GM12878 (cell line): Measurements from ENCODE around the gene CR2. TPM values are rescaled to one million over a fixed set of nuclear protein-coding genes. Genes with fewer than 3 reads are reported as not detected.

Source experiments
- PML ChIP-seq: IDR thresholded peaks from 2 replicates; pipeline ENCODE4 v1.6.1; 2012; ENCODE audit warnings: low read length, inconsistent platforms
- STAT3 ChIP-seq: IDR thresholded peaks from 2 replicates; pipeline ENCODE4 v1.6.1; 2011; ENCODE audit warnings: low read depth, low read length, improper control_type of control experiment
- ZNF217 ChIP-seq: fragments of 450-650 bp; IDR thresholded peaks from 2 replicates; pipeline ENCODE4 v1.6.1; 2017; ENCODE audit warnings: antibody characterized with exemption, mild to moderate bottlenecking
- polyA plus RNA-seq, 11 experiments: library from polyadenylated mRNA; depleted of rRNA in 4 of 11; unstranded in 6 of 11; stranded (reverse) in 5 of 11; fragments of >200 nt; fragmentation: Nextera tagmentation in 4 of 11; fragmentation: Illumina TruSeq in 1 of 11; extraction: Ambion mirVana in 4 of 11; extraction: Trizol in 1 of 11; gene quantifications; 1 replicate in 1 of 11; 2 replicates in 10 of 11; pipeline versions ENCODE4 v1.2.1 to v1.2.3, GENCODE V29; 2011 to 2016; ENCODE audit warnings: inconsistent platforms in 2 of 11, missing spikeins in 2 of 11, low read depth in 1 of 11
- total RNA-seq, 4 experiments: library from RNA; depleted of rRNA in 3 of 4; stranded (reverse); fragments of >200 nt in 3 of 4; fragmentation: Illumina TruSeq in 1 of 4; extraction: Trizol in 1 of 4; gene quantifications; 2 replicates each; pipeline versions ENCODE4 v1.2.1 to v1.2.3, GENCODE V29; 2013 to 2021
- TF ChIP-seq, protein P1 (sequence below), 3 experiments: IDR thresholded peaks in 2 of 3; conservative IDR thresholded peaks in 1 of 3; 2 replicates each; pipeline ENCODE4 v1.5.1; 2011; ENCODE audit warnings: low read depth in 3 of 3, low read length in 3 of 3, mild to moderate bottlenecking in 3 of 3, control low read depth in 2 of 3, moderate library complexity in 2 of 3, inconsistent platforms in 1 of 3, mixed read lengths in 1 of 3; ENCODE audit not compliant: control insufficient read depth in 2 of 3, insufficient read depth in 1 of 3; ENCODE audit errors: extremely low read depth in 1 of 3
- TF ChIP-seq, protein P2 (sequence below): fragments of 450-650 bp; IDR thresholded peaks from 2 replicates; pipeline ENCODE4 v1.6.1; 2017; ENCODE audit warnings: mild to moderate bottlenecking, moderate library complexity

CR2 gene
- total and polyA plus RNA-seq, 10 of the 15 experiments (the other 5 are each of a cell fraction or from before 2014, with no cell fraction given) = 2.2 to 72.8 (median 50.6) TPM

DNA sequence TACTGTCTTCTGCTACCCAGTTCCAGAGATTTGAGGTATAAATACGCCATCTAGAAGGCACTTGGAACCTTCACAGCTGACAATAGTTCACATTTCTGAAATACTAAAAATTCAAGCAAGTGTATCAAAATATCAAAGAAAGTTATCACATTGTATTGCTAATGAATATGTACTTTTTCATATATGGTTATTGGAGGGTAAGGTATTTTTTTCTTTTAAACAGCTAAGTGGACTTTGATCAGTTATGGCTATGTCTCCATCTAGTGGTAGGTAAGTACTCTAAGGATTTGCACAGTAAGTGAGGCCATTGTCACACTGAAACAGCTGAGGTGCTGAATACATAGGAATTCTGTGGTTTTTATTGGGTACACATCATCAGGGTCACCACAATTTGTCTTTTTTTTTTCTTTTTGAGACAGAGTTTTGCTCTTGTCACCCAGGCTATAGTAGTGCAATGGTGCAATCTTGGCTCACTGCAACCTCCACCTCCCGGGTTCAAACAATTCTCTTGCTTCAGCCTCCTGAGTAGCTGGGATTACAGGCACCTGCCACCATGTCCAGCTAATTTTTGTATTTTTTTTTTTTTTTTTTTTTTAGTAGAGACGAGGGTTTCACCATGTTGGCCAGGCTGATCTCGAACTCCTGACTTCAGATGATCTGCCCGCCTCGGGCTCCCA, 49.1 kb upstream of the CR2 start (continued):
- no peak for TF ChIP-seq STAT3
- TF ChIP-seq, protein P1, sequence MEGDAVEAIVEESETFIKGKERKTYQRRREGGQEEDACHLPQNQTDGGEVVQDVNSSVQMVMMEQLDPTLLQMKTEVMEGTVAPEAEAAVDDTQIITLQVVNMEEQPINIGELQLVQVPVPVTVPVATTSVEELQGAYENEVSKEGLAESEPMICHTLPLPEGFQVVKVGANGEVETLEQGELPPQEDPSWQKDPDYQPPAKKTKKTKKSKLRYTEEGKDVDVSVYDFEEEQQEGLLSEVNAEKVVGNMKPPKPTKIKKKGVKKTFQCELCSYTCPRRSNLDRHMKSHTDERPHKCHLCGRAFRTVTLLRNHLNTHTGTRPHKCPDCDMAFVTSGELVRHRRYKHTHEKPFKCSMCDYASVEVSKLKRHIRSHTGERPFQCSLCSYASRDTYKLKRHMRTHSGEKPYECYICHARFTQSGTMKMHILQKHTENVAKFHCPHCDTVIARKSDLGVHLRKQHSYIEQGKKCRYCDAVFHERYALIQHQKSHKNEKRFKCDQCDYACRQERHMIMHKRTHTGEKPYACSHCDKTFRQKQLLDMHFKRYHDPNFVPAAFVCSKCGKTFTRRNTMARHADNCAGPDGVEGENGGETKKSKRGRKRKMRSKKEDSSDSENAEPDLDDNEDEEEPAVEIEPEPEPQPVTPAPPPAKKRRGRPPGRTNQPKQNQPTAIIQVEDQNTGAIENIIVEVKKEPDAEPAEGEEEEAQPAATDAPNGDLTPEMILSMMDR (IDR thresholded peaks at IDR 0.05 in 2 of 3, conservative IDR thresholded peaks at IDR 0.05 in 1 of 3; ENCODE audit: control insufficient read depth in 2 of 3, extremely low read depth in 1 of 3, insufficient read depth in 1 of 3, low read depth in 3 of 3, low read length in 3 of 3) = peak; percentile 62 to 81 (median 65)
- TF ChIP-seq, protein P2, sequence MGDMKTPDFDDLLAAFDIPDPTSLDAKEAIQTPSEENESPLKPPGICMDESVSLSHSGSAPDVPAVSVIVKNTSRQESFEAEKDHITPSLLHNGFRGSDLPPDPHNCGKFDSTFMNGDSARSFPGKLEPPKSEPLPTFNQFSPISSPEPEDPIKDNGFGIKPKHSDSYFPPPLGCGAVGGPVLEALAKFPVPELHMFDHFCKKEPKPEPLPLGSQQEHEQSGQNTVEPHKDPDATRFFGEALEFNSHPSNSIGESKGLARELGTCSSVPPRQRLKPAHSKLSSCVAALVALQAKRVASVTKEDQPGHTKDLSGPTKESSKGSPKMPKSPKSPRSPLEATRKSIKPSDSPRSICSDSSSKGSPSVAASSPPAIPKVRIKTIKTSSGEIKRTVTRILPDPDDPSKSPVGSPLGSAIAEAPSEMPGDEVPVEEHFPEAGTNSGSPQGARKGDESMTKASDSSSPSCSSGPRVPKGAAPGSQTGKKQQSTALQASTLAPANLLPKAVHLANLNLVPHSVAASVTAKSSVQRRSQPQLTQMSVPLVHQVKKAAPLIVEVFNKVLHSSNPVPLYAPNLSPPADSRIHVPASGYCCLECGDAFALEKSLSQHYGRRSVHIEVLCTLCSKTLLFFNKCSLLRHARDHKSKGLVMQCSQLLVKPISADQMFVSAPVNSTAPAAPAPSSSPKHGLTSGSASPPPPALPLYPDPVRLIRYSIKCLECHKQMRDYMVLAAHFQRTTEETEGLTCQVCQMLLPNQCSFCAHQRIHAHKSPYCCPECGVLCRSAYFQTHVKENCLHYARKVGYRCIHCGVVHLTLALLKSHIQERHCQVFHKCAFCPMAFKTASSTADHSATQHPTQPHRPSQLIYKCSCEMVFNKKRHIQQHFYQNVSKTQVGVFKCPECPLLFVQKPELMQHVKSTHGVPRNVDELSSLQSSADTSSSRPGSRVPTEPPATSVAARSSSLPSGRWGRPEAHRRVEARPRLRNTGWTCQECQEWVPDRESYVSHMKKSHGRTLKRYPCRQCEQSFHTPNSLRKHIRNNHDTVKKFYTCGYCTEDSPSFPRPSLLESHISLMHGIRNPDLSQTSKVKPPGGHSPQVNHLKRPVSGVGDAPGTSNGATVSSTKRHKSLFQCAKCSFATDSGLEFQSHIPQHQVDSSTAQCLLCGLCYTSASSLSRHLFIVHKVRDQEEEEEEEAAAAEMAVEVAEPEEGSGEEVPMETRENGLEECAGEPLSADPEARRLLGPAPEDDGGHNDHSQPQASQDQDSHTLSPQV = 0 out of 2 replicates have a peak, but pooled peaks have one; percentile 59
- TF ChIP-seq PML = no peak
- no peak for TF ChIP-seq ZNF217
